K562 (cell line): ENCODE results near the gene AGBL1. TPM values are rescaled to one million over a fixed set of nuclear protein-coding genes. Genes with fewer than 3 reads are reported as not detected.
"Not testable (repeated sequence)": the region's sequence is repeated elsewhere in the genome, so short reads cannot be mapped to it uniquely, and the experiment has no call there.

Source experiments
- ATAC-seq: fragments of 200-7000 bp; cut with Tn5 transposase; 3 replicates; pipeline ENCODE4 v1.9.1; 2020; ENCODE audit warnings: moderate library complexity
- BruUV-seq: library from RNA; stranded (reverse); fragments of 400-500 nt; replicated peaks from 2 replicates; lab custom pipeline; 2021; lab: Mats Ljungman, UMichigan
- CTCF ChIA-PET: fragments of 300-600 bp; formaldehyde crosslinking; extraction: SDS; loops from one replicate; lab custom pipeline; 2021; ENCODE audit warnings: low intra/inter-chr PET ratio; lab: Yijun Ruan, JAX
- POLR2A ChIA-PET: fragments of 300-600, 350-650 bp; sonication (Branson Sonifier 250); formaldehyde crosslinking; extraction: SDS; loops from one replicate; lab custom pipeline; 2021; ENCODE audit warnings: antibody characterized with exemption, inconsistent platforms; lab: Yijun Ruan, JAX
- DNase-seq, 4 experiments: peaks; one replicate each; pipeline versions ENCODE4 v3.0.0 to v3.0.0-alpha.2; 2011 to 2018; ENCODE audit warnings: low spot score in 3 of 4, mixed read lengths in 3 of 4; ENCODE audit errors: extremely low read depth in 1 of 4
- FAIRE-seq: peaks from 2 replicates; lab custom pipeline; 2011; peaks lifted over from hg19 to GRCh38; lab: Jason Lieb, UNC
- H2AFZ ChIP-seq: 2 replicates; pipeline ENCODE4 v1.6.0; 2011; ENCODE audit warnings: low read depth, low read length, control low read depth, inconsistent platforms
- H3K27ac ChIP-seq: fragments of 200-600 bp; 3 replicates; pipeline ENCODE4 v1.8.0; 2011; ENCODE audit warnings: low read depth, mild to moderate bottlenecking, control low read depth, inconsistent platforms, low read length, moderate library complexity, mixed read lengths; ENCODE audit errors: extremely low read depth
- H3K27me3 ChIP-seq, 2 experiments: fragments of 300-600 bp in 1 of 2; 2 replicates in 1 of 2; 3 replicates in 1 of 2; pipeline versions ENCODE4 v1.6.0 to v1.8.0; 2011; ENCODE audit warnings: inconsistent platforms in 2 of 2, low read length in 2 of 2, mild to moderate bottlenecking in 1 of 2, mixed read lengths in 1 of 2, moderate library complexity in 1 of 2; ENCODE audit not compliant: control insufficient read depth in 2 of 2, insufficient read depth in 2 of 2
- H3K36me3 ChIP-seq: fragments of 300-600 bp; 3 replicates; pipeline ENCODE4 v1.8.0; 2011; ENCODE audit warnings: mild to moderate bottlenecking, low read length, inconsistent platforms; ENCODE audit not compliant: control insufficient read depth, insufficient read depth
- H3K4me1 ChIP-seq, 2 experiments: fragments of 200-600 bp in 1 of 2; replicated peaks in 1 of 2; 2 replicates in 1 of 2; 3 replicates in 1 of 2; pipeline versions ENCODE4 v1.5.1 to v1.8.0; 2011; ENCODE audit warnings: inconsistent platforms in 2 of 2, low read length in 2 of 2, mild to moderate bottlenecking in 1 of 2, mixed read lengths in 1 of 2, moderate library complexity in 1 of 2; ENCODE audit not compliant: control insufficient read depth in 2 of 2, insufficient read depth in 2 of 2
- H3K4me2 ChIP-seq: 2 replicates; pipeline ENCODE4 v1.6.1; 2011; ENCODE audit warnings: low read length, control low read depth, inconsistent platforms, mixed read lengths; ENCODE audit not compliant: insufficient read depth
- H3K4me3 ChIP-seq: fragments of 200-600 bp; sonication (generic), shearing (Covaris generic); 2 replicates; pipeline ENCODE4 v1.5.1; 2016; ENCODE audit warnings: control low read depth, inconsistent platforms
- H3K79me2 ChIP-seq: fragments of 200-600 bp; 3 replicates; pipeline ENCODE4 v1.8.0; 2011; ENCODE audit warnings: low read length, inconsistent platforms; ENCODE audit not compliant: control insufficient read depth, insufficient read depth
- H3K9ac ChIP-seq, 2 experiments: 2 replicates each; pipeline versions ENCODE4 v1.6.0 to v1.6.1; 2011; ENCODE audit warnings: low read depth in 2 of 2, low read length in 2 of 2, control low read depth in 1 of 2, inconsistent platforms in 1 of 2, mild to moderate bottlenecking in 1 of 2, mixed read lengths in 1 of 2; ENCODE audit not compliant: insufficient read depth in 1 of 2
- H3K9me1 ChIP-seq: one replicate; pipeline ENCODE4 v1.6.0; 2011; ENCODE audit warnings: inconsistent platforms, mild to moderate bottlenecking, low read length, moderate library complexity; ENCODE audit not compliant: control insufficient read depth, insufficient read depth
- H3K9me3 ChIP-seq: replicated peaks from 2 replicates; pipeline ENCODE4 v1.5.1; 2011; ENCODE audit warnings: low read depth, low read length, inconsistent platforms; ENCODE audit not compliant: control insufficient read depth, insufficient read depth
- H4K20me1 ChIP-seq: replicated peaks from 2 replicates; pipeline ENCODE4 v1.6.1; 2011; ENCODE audit warnings: low read length, inconsistent platforms, mixed read lengths; ENCODE audit not compliant: control insufficient read depth, insufficient read depth
- C11orf30 ChIP-seq: fragments of 450-650 bp; IDR thresholded peaks from 2 replicates; pipeline ENCODE4 v1.6.1; 2016; ENCODE audit warnings: low read depth, mild to moderate bottlenecking
- EGR1 ChIP-seq: fragments of 450-650 bp; conservative IDR thresholded peaks from 2 replicates; pipeline ENCODE4 v1.6.1; 2017; ENCODE audit warnings: mild to moderate bottlenecking
- ZNF134 ChIP-seq: fragments of 250-450 bp; sonication (Bioruptor Pico); conservative IDR thresholded peaks from 2 replicates; pipeline ENCODE4 v1.4.0; 2020
- WGBS: fragments of 100-300 bp; shearing (Covaris generic); methylation state at CpG from one replicate; pipeline ENCODE4 v1.1.6; 2016; ENCODE audit warnings: low coverage, mixed read lengths; ENCODE audit not compliant: insufficient coverage; ENCODE audit errors: missing lambda C conversion rate; 5-methylcytosine and 5-hydroxymethylcytosine counted together
- in situ Hi-C: fragments of 300-500 bp; cut with MboI; formaldehyde crosslinking; loops from 4 replicates; pipeline ENCODE4 v1.15.0; 2018; ENCODE audit warnings: inconsistent platforms, mixed read lengths
- intact Hi-C: fragments of 100-400 bp; cut with micrococcal nuclease; formaldehyde crosslinking; loops from 2 replicates; pipeline ENCODE4 v1.14.2; 2022
- polyA plus RNA-seq, 8 experiments: library from polyadenylated mRNA; depleted of rRNA in 4 of 8; stranded (reverse) in 5 of 8; unstranded in 3 of 8; fragments of >200 nt; fragmentation: Nextera tagmentation in 2 of 8; fragmentation: Illumina TruSeq in 1 of 8; extraction: Ambion mirVana in 2 of 8; extraction: Trizol in 1 of 8; gene quantifications; 2 replicates each; pipeline versions ENCODE4 v1.2.1 to v1.2.3, GENCODE V29; 2011 to 2014; ENCODE audit warnings: inconsistent platforms in 1 of 8, missing spikeins in 1 of 8
- total RNA-seq, 7 experiments: library from RNA; depleted of rRNA in 6 of 7; stranded (reverse); fragments of >200 nt in 6 of 7; fragmentation: Illumina TruSeq in 2 of 7; extraction: Trizol in 2 of 7; gene quantifications; 2 replicates each; pipeline versions ENCODE4 v1.2.1 to v1.2.3, GENCODE V29; 2011 to 2021; ENCODE audit warnings: low replicate concordance in 1 of 7

AGBL1 gene
- total and polyA plus RNA-seq, 9 of the 15 experiments (the other 6 are each of a cell fraction or from before 2014, with no cell fraction given): not detected

GRCh38 chr15:86522721-86523120, 443.1 kb downstream of the AGBL1 start:
- WGBS: 0% methylated on average over 3 of the region's 3 CpGs
- no peaks in the 10 kb centered on the region for H3K36me3 ChIP-seq
- H3K4me1 ChIP-seq: no peaks in the 10 kb centered on the region
- H3K27ac ChIP-seq: no peak overlapping the region
- TF ChIP-seq C11orf30: no peak
- no peak for TF ChIP-seq ZNF134
- H3K4me2 ChIP-seq: no peak overlapping the region
- no peaks in the 10 kb centered on the region for H3K27me3 ChIP-seq
- ATAC-seq (no peak), DNase-seq (no peak), FAIRE-seq (no peak)
- 0 out of 2 replicates have a peak, but pooled peaks cover under 1% of the 10 kb centered on the region for H3K9me3 ChIP-seq
- in situ Hi-C loops: no loop called here
- no peak overlapping the region for H3K4me3 ChIP-seq
- no TSS peak for BruUV-seq
- ChIA-PET POLR2A (no interaction called here), CTCF (no interaction called here)
- no peak overlapping the region for H2AFZ ChIP-seq
- intact Hi-C loops: no loop called here
- H3K9ac ChIP-seq: no peak overlapping the region
- H3K79me2 ChIP-seq: no peaks in the 10 kb centered on the region
- no peaks in the 10 kb centered on the region for H3K9me1 ChIP-seq
- no peaks in the 10 kb centered on the region for H4K20me1 ChIP-seq

GRCh38 chr15:86526938-86527690, 447.4 kb downstream of the AGBL1 start:
- H3K27ac ChIP-seq: no peak overlapping the region
- ATAC-seq (no peak), FAIRE-seq (no peak), DNase-seq (no peak)
- ChIA-PET POLR2A (interaction anchor here (1.3 kb wide), 1 partner anchor 13 kb away, joined by 4 read pairs; no protein-coding TSS in a partner anchor), CTCF (no interaction called here)
- H3K9me3 ChIP-seq: 0 out of 2 replicates have a peak, but pooled peaks cover 1% of the 10 kb centered on the region
- H3K4me1 ChIP-seq: no peaks in the 10 kb centered on the region
- TF ChIP-seq EGR1: no peak
- in situ Hi-C loops (no loop called here), intact Hi-C loops (no loop called here)
- H3K79me2 ChIP-seq: no peaks in the 10 kb centered on the region
- 0% methylated on average over 4 of the region's 4 CpGs for WGBS
- H3K9ac ChIP-seq: no peak overlapping the region
- no peaks in the 10 kb centered on the region for H3K9me1 ChIP-seq
- H3K27me3 ChIP-seq: no peaks in the 10 kb centered on the region
- no peak overlapping the region for H3K4me3 ChIP-seq
- no peak overlapping the region for H3K4me2 ChIP-seq
- H3K36me3 ChIP-seq: no peaks in the 10 kb centered on the region
- no TSS peak for BruUV-seq
- H4K20me1 ChIP-seq: no peaks in the 10 kb centered on the region
- no peak overlapping the region for H2AFZ ChIP-seq

GRCh38 chr15:86528094-86528493, 448.4 kb downstream of the AGBL1 start:
- H3K36me3 ChIP-seq, H3K4me3 ChIP-seq, BruUV-seq, H3K9me1 ChIP-seq, H2AFZ ChIP-seq, intact Hi-C loops, CTCF ChIA-PET, in situ Hi-C loops, H3K9ac ChIP-seq, H3K4me2 ChIP-seq, H3K79me2 ChIP-seq, H3K9me3 ChIP-seq, DNase-seq, H3K27ac ChIP-seq, H4K20me1 ChIP-seq, ATAC-seq, H3K4me1 ChIP-seq, H3K27me3 ChIP-seq, FAIRE-seq: not testable (repeated sequence)
- POLR2A ChIA-PET: interaction anchor here (1.3 kb wide), 1 partner anchor 14 kb away, joined by 4 read pairs; no protein-coding TSS in a partner anchor
- 7% methylated on average over 16 of the region's 26 CpGs for WGBS
